GM12891 (cell line): ENCODE measurements around the gene ADCY2.

Source experiments
- PAX5 ChIP-seq: IDR thresholded peaks from 2 replicates; pipeline ENCODE4 v1.6.1; 2011; ENCODE audit warnings: low read length, moderate library complexity, mild to moderate bottlenecking; ENCODE audit not compliant: insufficient read depth, severe bottlenecking
- POLR2A ChIP-seq: IDR thresholded peaks from 2 replicates; pipeline ENCODE4 v1.6.1; 2011; ENCODE audit warnings: low read depth, low read length, control low read depth
- POLR2AphosphoS5 ChIP-seq: IDR thresholded peaks from 2 replicates; pipeline ENCODE4 v1.6.1; 2011; ENCODE audit warnings: low read depth, low read length, control low read depth
- SPI1 ChIP-seq: IDR thresholded peaks from 2 replicates; pipeline ENCODE4 v1.6.1; 2011; ENCODE audit warnings: low read depth, low read length, control low read depth
- TAF1 ChIP-seq: IDR thresholded peaks from 2 replicates; pipeline ENCODE4 v1.6.1; 2011; ENCODE audit warnings: low read depth, low read length, control low read depth

GRCh38 chr5:7606840-7607465 lies 211.0 kb downstream of the ADCY2 start:
- TF ChIP-seq POLR2A (no peak), POLR2AphosphoS5 (no peak), PAX5 (no peak), TAF1 (no peak), SPI1 (no peak)
